AG08396 (cell line): ENCODE results near the gene CBL.
"Not testable (repeated sequence)": the region's sequence is repeated elsewhere in the genome, so short reads cannot be mapped to it uniquely, and the experiment has no call there.

Experiments
- DNase-seq: peaks from one replicate; pipeline ENCODE4 v3.0.0; 2012; ENCODE audit warnings: low spot score, mixed read lengths

The CBL gene

DNA sequence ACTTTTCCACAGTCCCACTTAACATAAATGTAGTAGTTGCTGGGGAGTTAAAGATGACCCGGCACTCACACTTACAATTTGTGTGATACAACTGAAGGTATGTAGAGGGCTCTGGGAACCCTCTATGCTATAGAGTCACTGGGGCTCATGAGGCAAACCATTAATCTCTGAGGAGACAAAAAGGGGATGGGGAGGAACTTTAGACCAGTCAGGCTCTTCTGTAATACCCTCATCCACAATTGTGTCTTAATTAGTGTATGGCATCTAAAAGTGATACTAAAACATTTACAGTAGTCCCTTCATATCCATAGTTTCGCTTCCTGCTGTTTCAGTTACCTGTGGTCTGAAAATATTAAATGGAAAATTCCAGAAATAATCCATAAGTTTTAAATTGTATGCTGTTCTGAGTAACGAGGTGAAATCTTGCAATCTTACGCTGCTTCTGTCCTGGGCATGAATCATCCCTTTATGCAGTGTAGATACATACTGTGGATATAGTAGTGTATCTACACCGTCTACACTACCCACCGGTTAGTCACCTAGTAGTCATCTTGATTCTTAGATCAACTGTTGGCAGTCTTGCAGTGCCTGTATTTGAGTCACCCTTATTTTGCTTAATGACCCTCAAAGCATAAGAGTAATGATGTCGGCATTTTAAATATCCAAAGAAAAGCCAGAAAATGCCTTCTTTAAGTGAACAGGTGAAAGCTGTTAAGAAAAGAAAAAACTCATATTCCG, 12.2 kb downstream of the CBL start:
- DNase-seq = peak; percentile 77

DNA sequence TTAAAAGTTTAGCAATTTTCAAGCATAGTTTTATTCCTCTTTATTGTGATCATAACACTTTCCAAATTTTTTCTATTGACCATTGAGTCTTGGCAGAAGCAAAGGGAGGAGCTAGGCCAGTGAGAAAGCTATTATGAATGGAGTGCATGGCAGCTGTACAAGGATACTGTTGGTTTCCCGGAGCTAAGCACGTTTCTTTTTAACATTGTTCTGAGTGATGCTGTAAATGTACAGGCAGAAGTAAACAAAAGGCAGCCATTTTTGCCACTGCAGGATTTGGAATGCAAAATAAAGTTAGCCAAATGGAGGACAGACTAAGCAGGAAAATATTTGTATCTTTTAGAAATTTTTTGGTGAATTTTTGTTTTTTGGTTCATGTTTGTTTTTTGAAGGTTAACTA, 16.2 kb downstream of the CBL start:
- DNase-seq = peak; percentile 65

DNA sequence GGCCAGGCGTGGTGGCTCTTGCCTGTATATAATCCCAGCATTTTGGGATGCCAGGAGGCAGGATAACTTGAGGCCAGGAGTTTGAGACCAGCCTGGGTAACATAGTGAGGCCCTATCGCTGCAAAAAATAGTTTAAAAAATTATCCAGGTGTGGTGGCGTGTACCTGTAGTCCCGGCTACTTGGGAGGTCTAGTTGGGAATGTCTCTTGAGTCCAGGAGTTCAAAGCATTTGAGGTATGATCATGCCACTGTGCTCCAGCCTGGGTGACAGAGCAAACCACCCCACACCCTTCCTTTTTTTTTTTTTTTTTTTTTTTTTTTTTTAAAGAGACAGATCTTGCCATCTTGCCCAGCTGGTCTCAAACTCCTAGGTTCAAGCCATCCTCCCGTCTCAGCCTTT, 16.8 kb downstream of the CBL start:
- no peak for DNase-seq

DNA sequence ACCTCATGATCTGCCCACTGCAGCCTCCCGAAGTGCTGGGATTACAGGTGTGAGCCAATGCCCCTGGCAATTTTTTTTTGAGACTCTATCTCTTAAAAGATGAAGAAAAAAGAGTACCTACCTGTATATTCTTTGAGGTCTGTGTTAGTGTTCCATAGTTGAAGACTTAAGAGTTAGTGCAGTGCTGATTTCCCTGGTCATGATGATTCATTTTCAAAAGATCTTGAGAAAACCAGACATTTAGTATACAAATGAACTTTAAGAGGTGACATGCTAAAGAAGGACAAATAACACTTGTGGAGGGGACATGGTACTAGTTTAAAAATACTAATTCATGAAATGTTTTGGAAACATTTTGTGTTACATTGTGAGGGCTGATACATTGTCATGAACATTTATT, 17.7 kb downstream of the CBL start:
- DNase-seq = no peak

DNA sequence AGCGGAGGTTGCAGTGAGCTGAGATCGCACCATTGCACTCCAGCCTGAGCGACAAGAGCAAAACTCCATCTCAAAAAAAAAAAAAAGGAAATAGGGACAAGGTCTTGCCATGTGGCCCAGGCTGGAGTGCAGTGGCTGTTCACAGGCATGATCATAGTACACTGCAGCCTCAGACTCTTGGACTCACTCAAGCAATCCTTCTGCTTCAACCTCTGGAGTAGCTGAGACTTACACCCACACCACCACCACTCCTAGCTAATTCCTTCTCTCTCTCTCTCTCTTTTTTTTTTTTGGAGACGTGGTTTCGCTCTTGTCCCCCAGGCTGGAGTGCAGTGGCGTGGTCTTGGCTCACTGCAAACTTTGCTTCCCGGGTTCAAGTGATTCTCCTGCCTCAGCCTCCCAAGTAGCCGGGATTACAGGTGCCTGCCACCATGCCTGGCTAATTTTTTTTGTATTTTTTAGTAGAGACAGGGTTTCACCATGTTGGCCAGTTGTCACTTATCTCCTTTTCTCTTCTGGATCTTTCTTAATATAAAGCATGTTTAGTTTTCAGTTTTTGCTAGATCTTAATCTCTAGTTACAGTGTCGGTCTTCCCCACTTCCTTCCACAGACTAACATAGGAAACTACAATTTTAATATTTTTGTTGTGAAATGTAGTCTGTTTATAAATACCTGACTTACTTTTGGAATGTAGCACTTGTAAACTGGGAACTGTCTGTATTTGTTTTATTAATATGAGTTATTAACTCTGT, 22.6 kb downstream of the CBL start:
- DNase-seq = not testable (repeated sequence)

DNA sequence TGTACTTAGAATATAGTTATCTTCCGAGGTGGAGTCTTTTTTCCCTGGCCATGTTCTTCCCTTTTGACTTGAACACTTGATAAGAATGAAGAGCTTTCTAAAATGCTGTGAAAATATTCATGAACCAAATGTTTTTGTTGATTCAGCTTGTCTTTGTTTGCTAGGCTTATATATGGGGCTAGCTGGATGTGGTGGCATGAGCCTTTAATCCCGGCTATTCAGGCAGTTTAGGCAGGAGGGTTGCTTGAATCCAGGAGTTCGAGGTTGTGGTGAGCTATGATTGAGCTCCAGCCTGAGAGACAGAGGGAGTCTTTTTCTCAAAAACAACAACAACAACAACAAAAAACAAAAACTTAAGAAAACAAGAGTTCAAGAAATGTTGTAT, 23.1 kb downstream of the CBL start:
- no peak for DNase-seq

DNA sequence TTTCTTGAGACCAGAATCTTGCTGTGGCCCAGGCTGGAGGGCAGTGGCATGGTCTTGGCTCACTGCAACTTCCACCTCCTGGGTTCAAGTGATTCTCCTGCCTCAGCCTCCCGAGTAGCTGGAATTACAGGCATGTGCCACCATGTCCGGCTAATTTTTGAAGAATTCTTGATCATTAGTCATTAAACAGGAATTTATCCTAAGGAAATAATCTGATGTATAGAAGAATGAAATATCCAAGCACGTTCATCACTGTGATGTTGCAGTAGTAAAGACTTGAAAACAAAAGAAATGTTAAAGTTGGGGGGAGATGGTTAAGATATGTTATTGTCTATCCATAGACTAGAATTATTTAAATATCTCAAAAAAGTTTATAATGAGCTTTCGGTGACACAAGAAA, 23.6 kb downstream of the CBL start:
- no peak for DNase-seq

DNA sequence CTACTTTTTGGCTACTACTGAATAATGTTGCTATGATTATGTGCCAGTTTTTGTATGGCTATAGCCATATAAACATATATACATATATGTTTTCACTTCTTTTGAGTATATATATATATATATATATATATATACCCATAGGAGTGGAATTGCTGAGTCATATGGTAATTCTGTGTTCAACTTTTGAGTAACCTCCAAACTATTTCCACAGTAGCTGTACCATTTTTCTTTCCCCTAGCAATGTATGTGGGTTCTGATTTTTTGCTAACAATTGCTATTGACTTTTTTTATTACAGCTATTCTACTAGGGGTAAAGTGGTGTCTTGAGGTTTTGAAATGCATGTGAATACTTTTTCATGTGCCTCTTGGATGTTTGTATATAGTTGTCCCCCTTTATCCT, 30.4 kb downstream of the CBL start:
- DNase-seq = no peak

DNA sequence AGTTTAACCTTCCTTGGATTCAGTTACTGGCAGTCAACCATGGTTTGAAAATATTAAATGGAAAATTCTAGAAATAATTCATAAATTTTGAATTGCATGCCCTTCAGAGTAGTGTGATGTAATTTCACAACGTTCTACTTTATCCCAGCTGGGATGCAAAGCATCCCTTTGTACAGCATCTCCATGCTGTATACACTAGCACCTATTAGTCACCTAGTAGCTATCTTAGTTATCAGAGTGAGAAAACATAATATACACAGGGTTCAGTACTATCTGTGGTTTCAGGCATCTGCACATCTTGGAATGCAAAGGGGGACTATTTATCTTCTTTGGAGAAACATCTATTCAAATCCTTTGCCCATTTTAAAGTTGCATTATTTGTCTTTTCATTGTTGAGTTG, 30.8 kb downstream of the CBL start:
- peak; percentile 25 for DNase-seq

DNA sequence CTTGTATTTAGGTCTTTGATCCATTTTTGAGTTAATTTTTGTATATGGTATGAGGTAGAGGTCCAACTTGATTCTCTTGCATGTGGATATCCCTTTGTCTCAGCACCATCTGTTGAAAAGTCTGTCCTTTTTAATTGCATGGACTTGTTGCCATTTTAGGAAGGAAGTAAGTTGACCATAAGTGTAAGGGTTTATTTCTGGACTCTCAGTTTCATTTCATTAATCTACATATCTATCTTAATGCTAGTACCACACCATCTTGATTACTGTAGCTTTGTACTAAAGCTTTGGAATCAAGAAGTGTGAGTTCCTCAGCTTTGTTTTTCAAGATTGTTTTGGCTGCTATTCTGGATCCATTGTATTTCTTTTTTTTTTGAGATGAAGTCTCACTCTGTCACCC, 31.4 kb downstream of the CBL start:
- DNase-seq = no peak

DNA sequence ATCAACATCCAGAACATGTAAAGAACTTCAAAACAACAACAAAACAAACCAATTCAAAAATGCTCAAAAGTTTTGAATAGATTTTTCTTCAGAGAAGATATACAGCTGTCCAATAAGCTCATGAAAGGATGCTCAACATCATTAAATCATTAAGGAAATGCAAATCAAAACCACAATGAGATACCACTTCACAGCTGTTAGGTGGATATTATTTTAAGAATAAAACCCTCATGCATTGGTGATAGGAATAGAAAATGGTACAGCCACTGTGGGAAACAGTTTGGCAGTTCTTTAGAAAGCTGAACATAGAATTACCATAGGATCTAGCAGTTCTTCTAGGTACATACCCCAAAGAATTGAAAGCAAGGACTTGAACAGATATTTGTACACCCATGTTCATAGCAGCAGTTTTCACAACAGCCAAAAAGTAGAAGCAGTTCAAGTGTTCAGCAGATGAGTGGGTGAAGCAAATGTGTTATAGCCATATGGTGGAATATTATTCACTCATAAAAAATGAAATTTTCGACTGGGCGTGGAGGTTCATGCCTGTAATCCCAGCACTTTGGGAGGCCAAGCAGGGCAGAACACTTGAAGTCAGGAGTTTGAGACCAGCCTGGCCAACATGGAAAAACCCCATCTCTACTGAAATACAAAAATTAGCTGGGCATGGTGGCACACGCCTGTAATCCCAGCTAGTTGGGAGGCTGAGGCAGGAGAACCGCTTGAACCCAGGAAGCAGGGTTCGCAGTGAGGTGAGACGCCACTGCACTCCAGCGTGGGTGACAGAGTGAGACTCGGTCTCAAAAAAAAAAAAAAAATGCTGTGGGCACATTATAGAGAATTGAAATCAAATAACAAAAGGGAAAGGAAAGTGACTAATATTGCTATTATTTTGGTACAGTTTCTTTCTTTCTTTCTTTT, 42.9 kb downstream of the CBL start:
- DNase-seq = no peak

DNA sequence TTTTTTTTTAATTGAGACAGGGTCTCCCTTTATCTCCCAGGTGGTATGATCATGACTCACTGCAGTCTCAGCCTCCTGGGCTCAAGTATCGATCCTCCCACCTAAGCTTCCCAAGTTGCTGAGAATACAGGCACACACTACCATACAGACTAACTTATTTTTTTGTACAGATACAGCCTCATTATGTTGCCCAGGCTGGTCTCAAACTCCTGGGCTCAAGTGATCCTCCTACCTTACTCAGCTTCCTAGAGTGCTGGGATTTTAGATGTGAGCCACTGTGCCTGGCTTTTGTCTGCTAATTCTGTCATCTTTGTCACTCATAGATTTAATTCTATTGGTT, 43.5 kb downstream of the CBL start:
- no peak for DNase-seq

DNA sequence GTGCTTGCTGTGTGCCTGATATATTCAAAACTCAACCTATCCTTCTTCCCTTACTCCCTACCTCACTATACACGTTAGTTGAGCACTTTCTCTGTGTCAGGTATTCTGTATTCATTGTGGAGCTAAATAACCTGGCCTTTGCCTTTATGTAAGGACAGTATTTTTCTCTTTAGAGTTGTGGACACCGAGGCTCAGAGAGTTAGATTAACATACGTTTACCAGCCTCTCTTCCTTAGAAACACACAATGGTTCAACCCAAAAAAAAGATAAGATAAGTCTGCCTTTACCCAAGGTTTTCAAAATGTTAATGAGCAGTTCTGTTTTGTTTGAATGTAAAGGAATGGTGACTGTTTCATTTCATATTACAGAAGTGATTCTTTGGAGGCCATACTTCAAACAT, 45.0 kb downstream of the CBL start:
- DNase-seq = no peak

DNA sequence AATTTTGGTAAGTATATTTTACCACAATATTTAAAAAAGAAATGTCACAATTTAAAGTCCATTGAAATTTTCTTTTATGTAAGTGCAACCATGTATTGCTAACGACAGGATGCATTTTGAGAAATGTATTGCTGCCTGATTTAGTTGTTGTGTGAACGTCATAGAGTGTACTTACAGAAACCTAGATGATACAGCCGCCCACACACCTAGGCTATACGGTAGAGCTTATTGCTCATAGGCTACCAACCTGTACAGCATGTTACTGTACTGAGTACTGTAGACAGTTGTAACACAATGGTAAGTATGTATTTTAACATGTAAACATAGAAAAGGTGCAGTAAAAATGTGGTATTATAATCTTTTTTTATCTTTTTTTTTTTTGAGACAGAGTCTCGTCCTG, 48.1 kb downstream of the CBL start:
- no peak for DNase-seq

DNA sequence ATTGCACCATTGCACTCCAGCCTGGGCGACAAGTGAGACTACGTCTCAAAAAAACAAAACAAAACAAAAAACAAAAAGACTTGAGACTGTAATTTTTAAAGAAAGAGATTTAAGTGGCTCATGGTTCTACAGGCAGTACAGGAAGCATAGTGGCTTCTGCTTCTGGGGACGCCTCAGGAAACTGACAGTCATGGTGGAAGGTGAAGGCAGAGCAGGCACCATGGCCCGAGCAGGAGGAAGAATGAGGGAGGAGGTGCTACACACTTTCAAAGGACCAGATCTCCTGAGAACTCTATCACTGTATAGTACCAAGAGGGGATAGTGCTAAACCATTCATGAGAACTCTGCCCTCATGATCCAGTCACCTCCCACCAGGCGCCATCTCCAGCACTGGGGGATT, 52.0 kb downstream of the CBL start:
- no peak for DNase-seq

DNA sequence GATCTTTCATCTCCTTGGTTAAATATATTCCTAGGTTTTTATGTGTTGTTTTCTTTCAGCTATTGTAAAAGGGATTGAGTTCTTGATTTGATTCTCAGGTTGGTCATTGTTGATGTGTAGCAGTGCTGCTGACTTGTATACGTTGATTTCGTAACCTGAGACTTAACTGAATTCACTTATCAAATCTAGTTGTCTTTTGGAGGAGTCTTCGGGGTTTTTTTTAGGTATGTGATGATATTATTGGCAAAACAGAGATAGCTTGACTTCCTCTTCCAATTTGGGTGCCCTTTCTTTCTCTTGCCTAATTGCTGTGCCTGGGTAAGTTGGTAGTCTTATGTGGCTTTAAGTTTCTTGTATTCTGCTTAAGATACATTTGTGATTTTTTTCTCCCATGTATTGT, 52.8 kb downstream of the CBL start:
- DNase-seq = no peak

DNA sequence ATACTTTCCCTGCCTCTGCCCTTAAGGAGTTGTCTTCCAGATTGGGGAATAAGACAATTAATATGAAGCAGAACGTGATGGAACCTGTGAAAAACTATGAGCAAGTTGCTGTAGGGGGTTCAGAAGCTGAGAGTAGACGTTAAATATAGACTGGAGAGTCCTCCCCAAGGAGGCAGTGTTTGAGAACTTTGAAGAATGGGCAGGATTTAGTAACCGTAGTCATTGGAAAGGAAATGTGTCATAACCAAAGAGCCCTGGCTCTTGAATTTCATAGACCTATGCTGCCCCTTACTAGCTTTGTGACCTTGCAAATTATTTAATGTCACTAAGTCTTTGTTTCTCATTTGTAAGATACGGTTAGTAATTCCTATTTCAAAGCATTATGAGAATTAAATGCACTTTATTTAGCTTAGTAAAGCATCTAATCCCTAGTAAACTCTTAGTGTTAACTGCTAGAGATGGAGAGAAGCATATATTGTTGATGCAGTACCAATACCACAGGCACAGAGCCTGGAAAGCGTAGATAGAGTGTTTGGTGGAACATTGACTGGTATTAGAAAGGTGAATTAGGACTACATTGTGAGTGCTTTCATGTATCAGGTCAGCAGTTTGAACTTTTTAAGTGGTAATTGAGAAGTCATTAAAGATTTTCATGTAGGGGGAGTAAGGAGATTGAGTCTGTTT, 56.7 kb downstream of the CBL start:
- DNase-seq = no peak

DNA sequence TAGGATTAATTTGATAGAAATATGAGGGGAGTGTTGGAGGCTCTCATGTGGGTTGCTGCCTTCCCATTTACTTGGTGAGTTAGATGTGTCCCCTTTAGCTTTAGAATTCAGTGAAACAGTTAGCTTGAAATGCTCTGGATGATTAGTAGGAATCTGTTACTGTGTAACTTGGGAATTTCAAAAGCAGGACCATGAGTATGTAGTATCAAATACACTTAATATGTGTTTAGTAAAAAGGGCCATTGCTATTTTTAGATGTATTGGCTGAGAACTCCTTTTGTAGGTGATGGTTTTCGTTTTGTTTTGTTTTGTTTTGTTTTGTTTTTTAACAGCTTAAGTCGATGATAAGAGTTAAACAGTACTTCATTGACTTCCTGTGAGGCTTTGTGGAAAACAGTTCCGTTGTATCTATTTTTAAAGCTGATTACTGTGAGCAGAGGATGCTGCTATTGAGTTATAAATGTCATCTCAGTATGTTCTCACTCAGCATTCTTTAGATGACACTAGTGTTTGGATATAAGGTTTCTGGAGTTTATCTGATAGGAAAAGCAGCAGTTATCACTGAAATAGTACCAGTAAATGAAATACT, 57.3 kb downstream of the CBL start:
- DNase-seq = no peak

DNA sequence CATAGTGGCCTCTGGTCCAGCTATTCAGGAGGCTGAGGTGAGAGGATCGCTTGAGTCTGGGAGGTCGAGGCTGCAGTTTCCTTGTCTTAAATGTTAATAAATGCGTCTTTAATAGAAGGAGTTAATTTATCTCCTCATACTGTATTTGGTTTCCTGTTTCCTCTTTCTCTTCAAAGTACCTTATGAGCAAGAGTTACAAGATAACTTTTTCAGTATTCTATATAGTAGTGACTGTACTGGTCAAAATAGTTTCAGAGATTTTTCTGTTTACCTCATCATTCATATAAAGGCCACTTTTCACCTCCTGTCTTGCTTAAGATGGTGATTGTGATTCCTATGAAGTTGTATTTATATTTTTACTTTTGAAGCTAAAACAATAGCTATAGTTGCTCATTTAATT, 59.9 kb downstream of the CBL start:
- DNase-seq = no peak

DNA sequence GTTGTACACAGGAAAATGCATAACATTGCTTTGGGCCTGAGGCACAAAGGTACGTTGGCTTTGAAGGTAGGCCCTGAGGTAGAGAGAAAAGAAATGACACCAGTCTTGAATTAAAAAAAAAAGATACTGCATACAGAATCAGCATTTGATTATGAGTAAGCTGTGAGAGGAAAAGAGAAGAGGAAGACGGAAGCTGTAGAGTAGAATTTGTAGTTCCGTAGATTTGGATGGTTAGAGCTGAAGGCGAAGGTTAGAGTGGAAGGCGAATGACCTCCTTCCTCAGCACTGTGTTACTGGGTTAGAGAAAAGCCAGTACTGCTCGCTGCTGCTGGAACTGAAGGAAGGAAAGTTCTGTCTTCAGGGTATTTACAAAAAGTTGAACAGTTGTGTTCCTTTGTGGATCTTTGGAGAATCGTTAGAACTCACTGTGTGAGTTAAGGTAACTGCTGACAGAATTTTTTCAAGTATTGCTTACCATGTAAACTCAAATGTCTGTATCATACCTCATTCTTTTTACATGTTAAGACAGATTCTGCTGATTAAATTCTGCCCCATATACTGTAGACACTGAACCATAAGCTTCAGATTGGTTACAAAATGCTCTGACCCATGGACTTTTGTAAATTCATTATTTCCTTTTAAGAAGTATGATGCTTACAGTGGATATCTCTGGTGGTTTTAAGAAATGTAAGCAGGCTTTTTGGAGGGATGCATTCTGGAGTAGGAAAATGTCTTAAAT, 60.5 kb downstream of the CBL start:
- no peak for DNase-seq

DNA sequence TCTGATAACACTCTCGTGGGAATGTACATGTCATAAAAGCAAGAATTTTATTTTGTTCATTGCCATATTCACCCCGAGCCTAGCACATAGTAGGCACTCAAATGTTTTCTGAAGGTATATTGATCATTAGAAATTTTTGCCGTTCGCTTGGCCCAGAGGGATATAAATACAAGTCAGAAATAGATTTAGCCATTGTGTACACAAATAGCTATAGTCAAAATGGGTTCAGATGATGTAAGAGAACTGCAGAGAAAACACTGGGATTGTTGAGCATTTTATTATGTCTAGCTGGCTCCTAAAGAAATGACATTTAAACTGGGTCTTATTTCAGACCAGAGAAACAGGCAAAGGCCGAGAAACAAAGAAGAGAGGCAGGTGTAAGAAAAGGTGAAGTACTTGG, 61.5 kb downstream of the CBL start:
- no peak for DNase-seq
